Measurements from ENCODE around the gene METTL25B. TPM values are rescaled to one million over a fixed set of nuclear protein-coding genes. Genes with fewer than 3 reads are reported as not detected.
A peak's percentile ranks its signal among the peaks of the same experiment; 100 is the strongest.

METTL25B gene
- total and polyA plus RNA-seq, 11 donors: 8.9 to 24.3 (median 15.5) TPM

DNA sequence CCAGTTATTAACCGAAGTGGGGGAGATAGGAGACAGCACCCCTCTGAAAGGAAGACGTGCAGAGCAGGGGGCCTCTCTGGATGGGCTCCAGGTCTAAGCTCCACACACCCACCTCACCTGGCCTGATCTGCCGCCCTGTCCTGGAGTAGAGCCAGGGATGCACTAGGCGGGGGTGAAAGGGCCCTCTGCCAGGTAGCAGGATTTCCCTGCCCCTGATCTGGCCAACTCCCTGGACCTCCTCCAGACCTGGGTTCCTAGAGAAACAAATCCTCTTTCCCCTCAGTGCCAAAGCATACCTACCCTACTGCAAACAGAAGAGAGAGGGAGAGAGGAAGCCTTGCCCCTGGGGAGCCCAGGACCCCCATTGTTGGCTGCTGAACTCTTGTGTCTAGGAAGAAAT lies 24.9 kb upstream of the METTL25B start:
- WGBS, 4 donors: 80 to 91% (median 86%) methylated on average over 4 of the region's 4 CpGs
- Histone ChIP-seq H3K4me1 (peaks cover 0 to 36% (median 26%) of the 10 kb centered on the region in 12 donors), H3K4me3 (no peak overlapping the region), H3K9me3 (no peaks in the 10 kb centered on the region), H3K27me3 (peaks cover 0 to 48% (median 33%) of the 10 kb centered on the region in 9 donors), H3K27ac (no peak overlapping the region), H3K36me3 (no peaks in the 10 kb centered on the region)
- intact Hi-C loops (cut with DNase I): no loop called here
- DNase-seq: peak in 1 of 5 donors; percentile 7
- no peak for TF ChIP-seq POLR2A (IDR thresholded peaks at IDR 0.05)
- TF ChIP-seq, protein P1, sequence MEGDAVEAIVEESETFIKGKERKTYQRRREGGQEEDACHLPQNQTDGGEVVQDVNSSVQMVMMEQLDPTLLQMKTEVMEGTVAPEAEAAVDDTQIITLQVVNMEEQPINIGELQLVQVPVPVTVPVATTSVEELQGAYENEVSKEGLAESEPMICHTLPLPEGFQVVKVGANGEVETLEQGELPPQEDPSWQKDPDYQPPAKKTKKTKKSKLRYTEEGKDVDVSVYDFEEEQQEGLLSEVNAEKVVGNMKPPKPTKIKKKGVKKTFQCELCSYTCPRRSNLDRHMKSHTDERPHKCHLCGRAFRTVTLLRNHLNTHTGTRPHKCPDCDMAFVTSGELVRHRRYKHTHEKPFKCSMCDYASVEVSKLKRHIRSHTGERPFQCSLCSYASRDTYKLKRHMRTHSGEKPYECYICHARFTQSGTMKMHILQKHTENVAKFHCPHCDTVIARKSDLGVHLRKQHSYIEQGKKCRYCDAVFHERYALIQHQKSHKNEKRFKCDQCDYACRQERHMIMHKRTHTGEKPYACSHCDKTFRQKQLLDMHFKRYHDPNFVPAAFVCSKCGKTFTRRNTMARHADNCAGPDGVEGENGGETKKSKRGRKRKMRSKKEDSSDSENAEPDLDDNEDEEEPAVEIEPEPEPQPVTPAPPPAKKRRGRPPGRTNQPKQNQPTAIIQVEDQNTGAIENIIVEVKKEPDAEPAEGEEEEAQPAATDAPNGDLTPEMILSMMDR (IDR thresholded peaks at IDR 0.05): no peak
- no peak for ATAC-seq

DNA sequence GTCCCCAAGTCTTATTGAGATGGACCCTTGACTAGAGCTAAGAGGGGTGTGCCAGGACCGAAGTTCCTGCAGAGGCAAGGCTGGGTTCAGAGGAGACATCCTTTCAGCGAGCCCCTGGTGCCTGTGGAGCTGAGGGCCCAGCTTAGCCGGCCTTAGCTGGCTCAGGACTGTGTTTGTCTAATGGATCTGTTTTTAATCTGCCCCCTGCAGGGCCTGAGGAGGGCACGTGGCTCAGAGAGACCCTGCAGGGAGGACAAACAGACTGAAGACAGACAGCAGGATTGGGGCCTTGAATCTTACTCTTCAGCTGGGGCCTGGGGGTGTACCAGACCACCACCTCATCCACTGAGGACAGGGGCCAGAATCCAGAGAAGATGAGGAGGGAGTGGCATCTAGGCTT lies 24.5 kb upstream of the METTL25B start:
- Histone ChIP-seq H3K4me3 (peak overlapping the region in 1 of 12 donors; percentile 55), H3K27me3 (peaks cover 0 to 48% (median 33%) of the 10 kb centered on the region in 9 donors), H3K4me1 (peaks cover 0 to 40% (median 26%) of the 10 kb centered on the region in 12 donors), H3K9me3 (no peaks in the 10 kb centered on the region), H3K27ac (no peak overlapping the region), H3K36me3 (no peaks in the 10 kb centered on the region)
- 53 to 100% (median 61%) methylated on average over 2 to 4 of the region's 4 CpGs for WGBS, 4 donors
- TF ChIP-seq POLR2A (IDR thresholded peaks at IDR 0.05): no peak
- TF ChIP-seq, protein P1 (IDR thresholded peaks at IDR 0.05): no peak
- ATAC-seq: no peak
- DNase-seq: peak in 1 of 5 donors; percentile 10
- intact Hi-C loops (cut with DNase I): no loop called here

DNA sequence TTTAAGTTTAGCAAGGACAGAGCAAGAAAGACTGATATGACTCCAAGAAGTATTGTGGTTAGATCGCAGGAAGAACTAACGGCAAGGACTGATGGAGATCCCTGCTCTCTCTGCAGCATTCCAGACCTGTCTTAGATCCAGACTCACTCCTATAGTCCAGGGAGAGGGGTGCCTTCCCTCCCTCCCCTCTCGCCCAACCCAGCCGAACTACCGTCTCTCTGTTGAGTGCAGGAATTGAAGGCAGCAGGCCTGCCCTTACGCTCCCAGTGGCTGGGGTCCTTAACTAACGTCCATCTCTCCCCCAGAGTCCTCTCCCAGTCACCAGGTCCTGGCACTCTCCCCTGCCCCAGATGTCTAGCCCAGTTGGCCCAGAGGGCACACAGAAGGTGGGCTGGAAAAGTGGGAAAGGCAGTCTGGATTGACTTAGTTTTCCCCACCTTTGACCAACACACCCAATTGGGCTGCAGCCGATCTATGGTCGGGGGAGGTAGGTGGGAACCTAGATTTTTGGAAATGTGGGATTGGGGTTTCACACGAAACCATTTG lies 24.0 kb upstream of the METTL25B start:
- no peak overlapping the region for H3K27ac ChIP-seq
- H3K9me3 ChIP-seq: no peaks in the 10 kb centered on the region
- TF ChIP-seq, protein P1 (IDR thresholded peaks at IDR 0.05): no peak
- no peak for TF ChIP-seq POLR2A (IDR thresholded peaks at IDR 0.05)
- H3K4me3 ChIP-seq: peak overlapping the region in 3 of 12 donors; percentile 54 to 56 (median 55)
- H3K27me3 ChIP-seq: peaks cover 0 to 48% (median 33%) of the 10 kb centered on the region in 9 donors
- intact Hi-C loops (cut with DNase I): no loop called here
- no peaks in the 10 kb centered on the region for H3K36me3 ChIP-seq
- WGBS, 4 donors: 64 to 71% (median 67%) methylated on average over 10 of the region's 10 CpGs
- ATAC-seq: no peak
- DNase-seq: peak in 1 of 5 donors; percentile 7
- peaks cover 0 to 43% (median 28%) of the 10 kb centered on the region in 12 donors for H3K4me1 ChIP-seq

DNA sequence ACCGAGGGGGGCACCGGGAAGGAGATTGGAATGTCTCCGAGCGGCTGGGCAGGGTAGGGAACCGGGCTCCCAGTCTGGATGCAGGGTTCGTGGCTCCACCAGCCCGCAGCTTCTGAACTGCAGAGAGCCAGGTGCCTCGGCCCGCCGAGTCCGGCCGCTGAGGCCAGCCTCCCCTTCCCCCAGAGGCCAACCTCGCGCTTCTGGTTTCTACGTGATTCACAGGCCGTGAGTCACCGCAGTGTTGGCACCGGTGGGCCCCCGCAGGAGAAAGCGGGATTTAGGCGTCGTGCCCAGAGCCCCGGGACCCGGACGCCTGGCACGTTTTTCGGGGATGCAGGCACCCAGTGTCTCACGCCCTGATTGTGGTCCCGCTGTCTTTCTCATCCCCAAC lies 23.3 kb upstream of the METTL25B start:
- Histone ChIP-seq H3K27me3 (peaks cover 0 to 48% (median 33%) of the 10 kb centered on the region in 9 donors), H3K4me3 (peak overlapping the region in 11 of 12 donors; percentile 12 to 68 (median 47)), H3K36me3 (no peaks in the 10 kb centered on the region), H3K27ac (peak overlapping the region in 2 of 12 donors; percentile 81 to 91), H3K4me1 (peaks cover 0 to 50% (median 33%) of the 10 kb centered on the region in 12 donors), H3K9me3 (no peaks in the 10 kb centered on the region)
- intact Hi-C loops (cut with DNase I): loop anchor here in 1 of 10 donors (1.0 kb wide), 1 partner anchor 45 kb away; no protein-coding TSS in a partner anchor
- DNase-seq: peak in 2 of 5 donors; percentile 60 to 65
- peak in 1 of 4 donors; percentile 26 for ATAC-seq
- WGBS, 4 donors: 1 to 7% (median 5%) methylated on average over 18 to 29 of the region's 29 CpGs
- no peak for TF ChIP-seq POLR2A (IDR thresholded peaks at IDR 0.05)
- TF ChIP-seq, protein P1 (IDR thresholded peaks at IDR 0.05): no peak
